Smooth muscle cell (in vitro differentiated cells): ENCODE measurements around the gene DCHS2. TPM values are rescaled to one million over a fixed set of nuclear protein-coding genes. Genes with fewer than 3 reads are reported as not detected.
A peak's percentile ranks its signal among the peaks of the same experiment; 100 is the strongest.

ENCODE experiments used
- DNase-seq: peaks from one replicate; lab custom pipeline; 2025; ENCODE audit not compliant: unreplicated experiment; lab: John Stamatoyannopoulos, UW
- H2AFZ ChIP-seq: fragments of 200-600 bp; sonication (generic); 2 replicates; pipeline ENCODE4 v1.6.0; 2016; ENCODE audit warnings: antibody characterized with exemption, low read depth, mild to moderate bottlenecking
- H3F3A ChIP-seq: fragments of 200-600 bp; sonication (generic); 2 replicates; pipeline ENCODE4 v1.6.0; 2017; ENCODE audit warnings: antibody characterized with exemption, low read depth
- H3K27ac ChIP-seq: fragments of 200-600 bp; sonication (generic); 2 replicates; pipeline ENCODE4 v1.5.1; 2016; ENCODE audit warnings: low read depth, mild to moderate bottlenecking
- H3K27me3 ChIP-seq: fragments of 200-600 bp; sonication (generic); 2 replicates; pipeline ENCODE4 v1.6.1; 2016; ENCODE audit warnings: low read depth, mild to moderate bottlenecking
- H3K36me3 ChIP-seq: fragments of 200-600 bp; sonication (generic); 2 replicates; pipeline ENCODE4 v1.5.1; 2016; ENCODE audit warnings: low read depth
- H3K4me1 ChIP-seq: fragments of 200-600 bp; sonication (generic); 2 replicates; pipeline ENCODE4 v1.5.1; 2016; ENCODE audit warnings: low read depth
- H3K4me2 ChIP-seq: fragments of 200-600 bp; sonication (generic); 2 replicates; pipeline ENCODE4 v1.6.0; 2016; ENCODE audit warnings: mild to moderate bottlenecking
- H3K4me3 ChIP-seq: fragments of 200-600 bp; sonication (generic); 2 replicates; pipeline ENCODE4 v1.5.1; 2016; ENCODE audit warnings: mild to moderate bottlenecking
- H3K79me2 ChIP-seq: fragments of 200-600 bp; sonication (generic); 2 replicates; pipeline ENCODE4 v1.6.0; 2016; ENCODE audit warnings: low read depth, mild to moderate bottlenecking
- H3K9ac ChIP-seq: fragments of 200-600 bp; sonication (generic); 2 replicates; pipeline ENCODE4 v1.6.0; 2016; ENCODE audit warnings: low read depth
- H3K9me3 ChIP-seq: fragments of 200-600 bp; sonication (generic); replicated peaks from 2 replicates; pipeline ENCODE4 v1.5.1; 2016; ENCODE audit warnings: low read depth
- H4K20me1 ChIP-seq: fragments of 200-600 bp; sonication (generic); 2 replicates; pipeline ENCODE4 v1.6.0; 2016; ENCODE audit warnings: low read depth
- WGBS: methylation state at CpG from one replicate; pipeline ENCODE4 v1.1.7; 2016; ENCODE audit warnings: low lambda C conversion rate; 5-methylcytosine and 5-hydroxymethylcytosine counted together
- polyA plus RNA-seq: library from polyadenylated mRNA; unstranded; fragments of >200 nt; fragmentation: Nextera tagmentation; extraction: Ambion mirVana; gene quantifications from 2 replicates; pipeline ENCODE4 v1.2.1, GENCODE V29; 2016
- total RNA-seq: library from RNA; depleted of rRNA; stranded (reverse); fragments of >200 nt; gene quantifications from 2 replicates; pipeline ENCODE4 v1.2.3, GENCODE V29; 2014
- TF ChIP-seq, protein P1 (sequence below): fragments of 200-600 bp; sonication (generic); IDR thresholded peaks from 2 replicates; pipeline ENCODE4 v1.5.1; 2017; ENCODE audit warnings: borderline replicate concordance, mild to moderate bottlenecking, antibody characterized with exemption; ENCODE audit not compliant: insufficient read depth, poor library complexity, severe bottlenecking

Gene DCHS2
- total and polyA plus RNA-seq, 2 experiments from 2014 or later: 0.45 to 1.3 TPM

DNA sequence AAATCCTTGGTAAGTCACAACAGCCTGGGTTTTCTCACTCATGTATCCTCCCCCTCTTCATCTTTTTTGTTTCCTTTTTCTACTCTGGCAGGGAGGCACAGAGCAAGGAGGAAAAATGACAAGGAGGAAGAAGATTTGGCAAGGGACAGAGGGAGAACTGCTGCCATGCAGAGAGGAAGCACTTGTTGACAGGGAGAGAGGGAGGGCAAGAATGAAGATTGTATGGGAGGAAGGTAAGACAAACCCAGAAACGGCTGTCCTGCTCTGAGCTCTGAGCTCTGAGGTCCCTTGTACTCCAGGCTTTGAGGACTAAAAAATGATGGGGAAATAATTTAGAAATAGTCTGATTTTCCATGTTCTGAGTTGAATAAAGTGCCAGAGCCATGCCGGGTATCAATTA is 123.9 kb downstream of the DCHS2 start:
- Histone ChIP-seq H2AFZ (peak overlapping the region; percentile 26), H3K4me1 (no peaks in the 10 kb centered on the region), H3K9me3 (no peaks in the 10 kb centered on the region), H3K36me3 (no peaks in the 10 kb centered on the region), H3K27ac (no peak overlapping the region), H3F3A (no peaks in the 10 kb centered on the region), H3K4me2 (no peak overlapping the region), H4K20me1 (no peaks in the 10 kb centered on the region), H3K79me2 (no peaks in the 10 kb centered on the region), H3K4me3 (no peak overlapping the region), H3K27me3 (peaks cover 5% of the 10 kb centered on the region), H3K9ac (no peak overlapping the region)
- no peak for DNase-seq
- TF ChIP-seq, protein P1, sequence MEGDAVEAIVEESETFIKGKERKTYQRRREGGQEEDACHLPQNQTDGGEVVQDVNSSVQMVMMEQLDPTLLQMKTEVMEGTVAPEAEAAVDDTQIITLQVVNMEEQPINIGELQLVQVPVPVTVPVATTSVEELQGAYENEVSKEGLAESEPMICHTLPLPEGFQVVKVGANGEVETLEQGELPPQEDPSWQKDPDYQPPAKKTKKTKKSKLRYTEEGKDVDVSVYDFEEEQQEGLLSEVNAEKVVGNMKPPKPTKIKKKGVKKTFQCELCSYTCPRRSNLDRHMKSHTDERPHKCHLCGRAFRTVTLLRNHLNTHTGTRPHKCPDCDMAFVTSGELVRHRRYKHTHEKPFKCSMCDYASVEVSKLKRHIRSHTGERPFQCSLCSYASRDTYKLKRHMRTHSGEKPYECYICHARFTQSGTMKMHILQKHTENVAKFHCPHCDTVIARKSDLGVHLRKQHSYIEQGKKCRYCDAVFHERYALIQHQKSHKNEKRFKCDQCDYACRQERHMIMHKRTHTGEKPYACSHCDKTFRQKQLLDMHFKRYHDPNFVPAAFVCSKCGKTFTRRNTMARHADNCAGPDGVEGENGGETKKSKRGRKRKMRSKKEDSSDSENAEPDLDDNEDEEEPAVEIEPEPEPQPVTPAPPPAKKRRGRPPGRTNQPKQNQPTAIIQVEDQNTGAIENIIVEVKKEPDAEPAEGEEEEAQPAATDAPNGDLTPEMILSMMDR: no peak
- WGBS: 93% methylated on average over 2 of the region's 2 CpGs

DNA sequence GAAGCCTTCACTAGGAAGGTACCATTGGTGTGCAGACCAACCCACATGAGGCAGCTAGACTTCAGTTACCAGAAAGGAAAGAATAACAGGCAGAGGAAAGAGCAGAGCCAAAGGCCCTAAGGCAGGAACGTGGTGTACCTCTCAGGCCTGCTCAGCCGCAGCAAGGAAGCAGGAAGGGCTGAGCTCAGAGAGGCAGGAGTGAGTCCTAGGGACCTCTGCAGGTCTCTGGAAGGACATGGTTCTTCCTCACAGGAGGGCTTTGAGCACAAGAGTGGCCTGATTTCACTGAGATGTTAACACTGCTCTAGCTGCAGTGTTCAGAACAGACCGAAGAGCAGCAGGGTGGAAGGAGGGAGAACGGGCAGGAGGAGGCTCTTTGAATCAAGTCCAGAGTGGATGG is 124.6 kb downstream of the DCHS2 start:
- Histone ChIP-seq H2AFZ (peak overlapping the region; percentile 26), H3K9ac (no peak overlapping the region), H4K20me1 (no peaks in the 10 kb centered on the region), H3F3A (no peaks in the 10 kb centered on the region), H3K4me2 (no peak overlapping the region), H3K27me3 (peaks cover 5% of the 10 kb centered on the region), H3K27ac (no peak overlapping the region), H3K4me3 (no peak overlapping the region), H3K36me3 (no peaks in the 10 kb centered on the region), H3K4me1 (no peaks in the 10 kb centered on the region), H3K79me2 (no peaks in the 10 kb centered on the region), H3K9me3 (no peaks in the 10 kb centered on the region)
- DNase-seq: no peak
- WGBS: 72% methylated on average over 4 of the region's 4 CpGs
- TF ChIP-seq, protein P1: no peak

DNA sequence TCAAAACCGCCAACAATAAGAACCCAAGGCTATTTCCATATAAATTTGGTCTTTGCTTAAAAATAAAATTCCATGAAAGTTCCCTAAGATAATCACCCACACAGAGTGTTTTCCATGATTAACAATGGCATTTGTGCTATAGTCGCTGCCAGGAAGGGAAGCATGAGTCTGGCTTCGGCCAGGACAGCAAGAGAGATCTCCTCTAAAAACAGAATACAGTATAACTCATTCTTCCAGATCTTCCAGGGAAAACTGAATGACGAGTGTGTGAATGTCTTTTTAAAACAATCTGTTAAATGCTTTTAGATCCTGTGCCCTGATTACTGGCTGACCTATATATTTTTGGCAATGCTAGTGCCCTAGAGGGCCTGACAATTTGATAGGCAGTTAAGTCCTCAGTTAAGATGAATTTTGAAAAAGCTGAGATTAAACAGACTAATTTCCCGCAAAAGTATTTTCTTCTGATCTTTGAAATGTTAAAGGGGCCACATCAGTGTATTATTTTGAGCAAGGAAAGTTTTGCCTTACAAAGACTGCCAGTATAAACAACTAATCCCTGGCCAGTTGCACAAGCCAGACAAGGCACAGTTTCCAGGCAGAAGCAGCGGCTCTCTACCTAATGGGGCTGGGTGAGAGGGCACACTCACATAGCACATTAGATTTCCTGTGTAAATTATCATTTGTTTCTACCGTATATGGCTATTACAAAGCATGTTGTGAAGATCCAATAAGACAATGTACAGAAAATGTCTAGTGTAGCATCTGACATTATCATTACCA is 127.3 kb downstream of the DCHS2 start:
- Histone ChIP-seq H3K27me3 (no peaks in the 10 kb centered on the region), H3K27ac (peak overlapping the region; percentile 13), H3K4me3 (no peak overlapping the region), H2AFZ (peak overlapping the region; percentile 23), H3K79me2 (no peaks in the 10 kb centered on the region), H3K9ac (no peak overlapping the region), H3K4me2 (peak overlapping the region; percentile 67), H3K9me3 (no peaks in the 10 kb centered on the region), H3K36me3 (no peaks in the 10 kb centered on the region), H3K4me1 (no peaks in the 10 kb centered on the region), H3F3A (no peaks in the 10 kb centered on the region), H4K20me1 (no peaks in the 10 kb centered on the region)
- TF ChIP-seq, protein P1: no peak
- WGBS: 47% methylated on average over 7 of the region's 7 CpGs
- no peak for DNase-seq

DNA sequence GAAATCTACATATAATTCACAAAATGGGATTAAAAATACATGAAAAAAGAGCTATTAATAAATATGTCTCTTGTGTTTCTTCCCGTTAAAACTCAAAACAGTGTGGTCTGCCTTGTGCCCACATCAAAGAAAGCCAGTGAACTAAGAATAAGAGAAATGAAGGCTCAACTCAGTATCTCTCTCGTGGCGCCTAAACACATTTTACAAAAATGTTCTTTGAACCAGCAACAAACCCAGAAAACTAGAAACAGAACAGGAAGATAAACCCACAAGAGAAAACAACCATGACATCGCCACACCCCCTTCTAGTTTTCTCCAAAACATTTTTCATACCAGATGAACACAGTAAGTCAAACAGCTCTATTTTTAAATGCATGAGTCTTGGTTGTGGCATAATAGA is 130.1 kb downstream of the DCHS2 start:
- H4K20me1 ChIP-seq: no peaks in the 10 kb centered on the region
- no peaks in the 10 kb centered on the region for H3K36me3 ChIP-seq
- WGBS: 36% methylated on average over 4 of the region's 4 CpGs
- H3K9me3 ChIP-seq: no peaks in the 10 kb centered on the region
- H3K9ac ChIP-seq: no peak overlapping the region
- no peak overlapping the region for H2AFZ ChIP-seq
- H3K79me2 ChIP-seq: no peaks in the 10 kb centered on the region
- H3K27me3 ChIP-seq: no peaks in the 10 kb centered on the region
- DNase-seq: no peak
- H3K4me3 ChIP-seq: no peak overlapping the region
- no peak overlapping the region for H3K27ac ChIP-seq
- no peaks in the 10 kb centered on the region for H3F3A ChIP-seq
- TF ChIP-seq, protein P1: no peak
- peak overlapping the region; percentile 46 for H3K4me2 ChIP-seq
- H3K4me1 ChIP-seq: no peaks in the 10 kb centered on the region
